BJ (cell line): ENCODE measurements around the gene GRIN3A. TPM values are rescaled to one million over a fixed set of nuclear protein-coding genes. Genes with fewer than 3 reads are reported as not detected.
"Not testable (repeated sequence)": the region's sequence is repeated elsewhere in the genome, so short reads cannot be mapped to it uniquely, and the experiment has no call there.

Source experiments
- CTCF ChIA-PET: fragments of 350-600 bp; formaldehyde crosslinking; extraction: SDS; loops from one replicate; lab custom pipeline; 2021; ENCODE audit warnings: antibody characterized with exemption, inconsistent platforms; lab: Yijun Ruan, JAX
- POLR2A ChIA-PET: fragments of 300-600 bp; sonication (Branson Sonifier 250); formaldehyde crosslinking; extraction: SDS; loops from one replicate; lab custom pipeline; 2021; ENCODE audit warnings: antibody characterized with exemption; lab: Charles Lee
- DNase-seq: peaks from one replicate; pipeline ENCODE4 v3.0.0-alpha.2; 2011; ENCODE audit warnings: low read depth
- H3K27me3 ChIP-seq: 2 replicates; pipeline ENCODE4 v1.6.0; 2011; ENCODE audit warnings: low read length; ENCODE audit not compliant: control insufficient read depth, insufficient read depth
- H3K36me3 ChIP-seq: 2 replicates; pipeline ENCODE4 v1.5.1; 2011; ENCODE audit warnings: low read length; ENCODE audit not compliant: control insufficient read depth, insufficient read depth
- H3K4me3 ChIP-seq: 2 replicates; pipeline ENCODE4 v1.5.1; 2011; ENCODE audit warnings: low read depth, mild to moderate bottlenecking, control low read depth, low read length
- polyA plus RNA-seq: library from polyadenylated mRNA; depleted of rRNA; stranded (reverse); fragments of >200 nt; gene quantifications from 2 replicates; pipeline ENCODE4 v1.2.3, GENCODE V29; 2011
- TF ChIP-seq, protein P1 (sequence below): IDR thresholded peaks from 2 replicates; pipeline ENCODE4 v1.5.1; 2011; ENCODE audit warnings: low read depth, mild to moderate bottlenecking, control low read depth, inconsistent platforms, low read length, moderate library complexity; ENCODE audit not compliant: insufficient read depth

GRIN3A gene
- polyA plus RNA-seq, 1 experiment: not detected

DNA sequence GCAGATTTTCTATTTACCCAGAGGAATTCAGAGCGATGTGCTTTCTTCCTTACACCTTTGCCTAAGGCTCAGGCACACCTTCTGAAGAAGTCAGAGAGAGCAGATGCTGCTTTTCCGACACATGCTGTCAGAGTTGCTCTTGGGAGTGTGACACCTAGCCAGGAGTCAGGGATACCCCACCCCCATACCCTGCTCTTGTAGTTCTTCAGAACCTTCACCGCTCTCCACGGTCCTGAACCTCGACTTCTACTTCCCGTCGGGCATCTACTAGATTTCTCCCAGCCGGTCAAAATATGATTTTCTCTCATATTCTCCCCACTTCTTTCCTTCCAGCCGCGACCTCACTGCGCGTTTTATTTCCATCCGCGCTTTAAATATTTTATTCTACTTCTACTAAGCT is 1.7 kb downstream of the GRIN3A start:
- ChIA-PET CTCF (no interaction called here), POLR2A (no interaction called here)
- peaks cover 14% of the 10 kb centered on the region for H3K27me3 ChIP-seq
- H3K36me3 ChIP-seq: no peaks in the 10 kb centered on the region
- TF ChIP-seq, protein P1, sequence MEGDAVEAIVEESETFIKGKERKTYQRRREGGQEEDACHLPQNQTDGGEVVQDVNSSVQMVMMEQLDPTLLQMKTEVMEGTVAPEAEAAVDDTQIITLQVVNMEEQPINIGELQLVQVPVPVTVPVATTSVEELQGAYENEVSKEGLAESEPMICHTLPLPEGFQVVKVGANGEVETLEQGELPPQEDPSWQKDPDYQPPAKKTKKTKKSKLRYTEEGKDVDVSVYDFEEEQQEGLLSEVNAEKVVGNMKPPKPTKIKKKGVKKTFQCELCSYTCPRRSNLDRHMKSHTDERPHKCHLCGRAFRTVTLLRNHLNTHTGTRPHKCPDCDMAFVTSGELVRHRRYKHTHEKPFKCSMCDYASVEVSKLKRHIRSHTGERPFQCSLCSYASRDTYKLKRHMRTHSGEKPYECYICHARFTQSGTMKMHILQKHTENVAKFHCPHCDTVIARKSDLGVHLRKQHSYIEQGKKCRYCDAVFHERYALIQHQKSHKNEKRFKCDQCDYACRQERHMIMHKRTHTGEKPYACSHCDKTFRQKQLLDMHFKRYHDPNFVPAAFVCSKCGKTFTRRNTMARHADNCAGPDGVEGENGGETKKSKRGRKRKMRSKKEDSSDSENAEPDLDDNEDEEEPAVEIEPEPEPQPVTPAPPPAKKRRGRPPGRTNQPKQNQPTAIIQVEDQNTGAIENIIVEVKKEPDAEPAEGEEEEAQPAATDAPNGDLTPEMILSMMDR: no peak
- no peak overlapping the region for H3K4me3 ChIP-seq
- DNase-seq: no peak

DNA sequence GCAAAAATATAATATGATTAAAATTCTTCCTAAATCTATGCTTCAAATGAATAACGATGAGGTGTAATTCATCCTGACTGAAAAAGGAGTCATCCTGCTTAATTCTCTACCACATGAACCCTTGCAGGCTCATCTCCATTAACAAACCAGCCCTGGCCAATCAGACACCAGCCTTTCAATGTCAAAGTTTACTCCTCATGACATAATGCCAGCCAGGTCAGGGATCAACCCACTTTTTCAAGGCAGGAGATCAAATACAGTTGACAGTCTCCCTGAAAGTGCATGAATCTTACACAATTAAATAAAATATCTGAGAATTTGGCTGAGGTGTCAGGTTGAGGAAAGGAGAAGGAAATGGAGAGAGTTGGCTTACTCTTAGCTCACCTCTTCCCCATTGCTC is 7.0 kb downstream of the GRIN3A start:
- Histone ChIP-seq H3K4me3 (no peak overlapping the region), H3K27me3 (no peaks in the 10 kb centered on the region), H3K36me3 (no peaks in the 10 kb centered on the region)
- TF ChIP-seq, protein P1: no peak
- POLR2A ChIA-PET: no interaction called here
- CTCF ChIA-PET: no interaction called here
- DNase-seq: no peak

DNA sequence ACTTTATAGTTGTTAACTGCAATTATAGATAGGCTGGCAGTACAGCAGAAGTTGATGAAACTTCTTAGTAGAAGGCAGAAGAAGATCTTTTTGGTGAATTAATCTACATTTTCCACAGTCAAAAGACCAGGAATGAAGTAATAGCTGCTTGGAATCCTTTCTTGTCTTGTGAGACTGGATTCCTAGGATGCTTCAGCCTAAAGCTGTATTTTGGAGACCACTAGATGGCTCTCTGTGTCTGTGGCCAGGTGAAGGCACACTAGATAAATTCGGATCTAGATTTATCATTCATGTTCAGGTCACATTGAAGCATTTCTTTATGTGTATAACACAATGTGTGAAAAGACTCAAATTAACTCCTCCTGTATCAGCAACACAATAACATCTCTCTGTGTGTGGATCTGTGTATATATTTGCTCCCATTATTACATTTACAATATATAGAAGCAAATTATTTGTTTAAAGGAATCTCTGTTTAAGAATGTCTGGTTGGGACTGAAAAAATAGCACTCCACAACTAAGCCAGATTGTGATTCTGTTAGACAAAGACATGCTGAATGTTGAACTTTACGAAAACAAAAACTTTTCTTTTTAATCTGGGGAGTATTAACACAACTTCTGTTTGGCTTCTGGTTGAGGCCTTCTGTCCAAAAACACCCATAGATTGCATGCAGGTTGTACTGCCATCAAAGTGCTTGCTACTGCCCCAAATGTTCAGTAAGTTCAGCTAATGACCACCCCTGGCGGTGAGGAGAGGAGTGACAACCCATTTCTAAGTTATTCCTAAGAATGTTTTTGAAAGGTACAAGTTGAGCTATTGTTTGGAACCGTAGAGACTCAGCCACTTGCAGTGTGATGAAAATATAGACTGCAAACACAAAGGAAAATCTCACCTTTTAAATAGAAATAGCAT is 10.6 kb downstream of the GRIN3A start:
- TF ChIP-seq, protein P1: peak; percentile 65
- CTCF ChIA-PET: interaction anchor here (0.6 to 1.5 kb wide), 5 partner anchors 9 to 127 kb away, joined by 3 to 5 read pairs (median 3); no protein-coding TSS in a partner anchor
- Histone ChIP-seq H3K36me3 (no peaks in the 10 kb centered on the region), H3K27me3 (no peaks in the 10 kb centered on the region), H3K4me3 (no peak overlapping the region)
- no peak for DNase-seq
- POLR2A ChIA-PET: no interaction called here

DNA sequence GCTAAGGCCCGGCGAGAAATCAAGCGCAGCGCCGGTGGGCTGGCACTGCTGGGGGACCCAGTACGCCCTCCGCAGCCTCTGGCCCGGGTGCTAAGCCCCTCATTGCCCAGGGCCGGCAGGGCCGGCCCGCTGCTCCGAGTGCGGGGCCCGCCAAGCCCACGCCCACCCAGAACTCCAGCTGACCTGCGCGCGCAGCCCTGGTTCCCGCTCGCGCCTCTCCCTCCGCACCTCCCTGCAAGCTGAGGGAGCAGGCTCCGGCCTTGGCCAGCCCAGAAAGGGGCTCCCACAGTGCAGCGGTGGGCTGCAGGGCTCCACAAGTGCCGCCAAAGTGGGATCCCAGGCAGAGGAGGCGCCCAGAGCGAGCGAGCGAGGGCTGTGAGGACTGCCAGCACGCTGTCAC is 14.2 kb downstream of the GRIN3A start:
- POLR2A ChIA-PET, H3K36me3 ChIP-seq, H3K27me3 ChIP-seq, DNase-seq, H3K4me3 ChIP-seq, CTCF ChIA-PET: not testable (repeated sequence)

DNA sequence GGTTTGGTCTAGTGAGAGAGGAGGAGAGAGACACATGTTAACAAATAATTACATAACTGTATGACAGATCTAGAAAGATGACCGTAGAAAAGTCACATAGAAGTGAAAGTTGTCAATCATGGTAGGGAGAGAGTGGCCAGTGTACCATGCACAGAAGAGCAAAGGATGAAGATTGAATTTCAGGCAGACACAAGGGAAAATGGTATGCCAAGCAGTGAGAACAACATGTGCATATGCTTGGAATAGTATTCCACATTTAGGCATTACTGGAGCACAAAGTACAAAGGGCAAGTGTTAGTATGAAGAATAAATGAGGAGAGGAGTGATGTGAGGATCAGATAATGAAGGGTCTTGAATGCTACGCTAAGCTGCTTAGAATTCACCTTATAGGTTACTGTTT is 20.3 kb downstream of the GRIN3A start:
- TF ChIP-seq, protein P1: no peak
- CTCF ChIA-PET: interaction anchor here (1.5 kb wide), 1 partner anchor 9 kb away, joined by 5 read pairs; no protein-coding TSS in a partner anchor
- Histone ChIP-seq H3K4me3 (no peak overlapping the region), H3K36me3 (no peaks in the 10 kb centered on the region), H3K27me3 (no peaks in the 10 kb centered on the region)
- POLR2A ChIA-PET: no interaction called here
- DNase-seq: no peak
